PFSK-1 (cell line): ENCODE results near the gene RNASE8.

ENCODE experiments used
- REST ChIP-seq, 2 experiments: IDR thresholded peaks; 2 replicates each; pipeline versions ENCODE4 v1.6.1 to v1.8.0; 2011 to 2012; ENCODE audit warnings: low read depth in 2 of 2, low read length in 2 of 2, control low read depth in 1 of 2, inconsistent platforms in 1 of 2, mild to moderate bottlenecking in 1 of 2, moderate library complexity in 1 of 2; ENCODE audit not compliant: insufficient read depth in 1 of 2
- TAF1 ChIP-seq: IDR thresholded peaks from 2 replicates; pipeline ENCODE4 v1.6.1; 2012; ENCODE audit warnings: low read length, control low read depth, borderline replicate concordance; ENCODE audit not compliant: insufficient read depth

- TF ChIP-seq TAF1 (no peak), REST (IDR thresholded peaks at IDR 0.05; ENCODE audit: insufficient read depth in 1 of 2, low read depth in 2 of 2, low read length in 2 of 2) (no peak)
Observed at GRCh38 chr14:21106498-21107282, 49.1 kb downstream of the RNASE8 start.
